Measurements from ENCODE around the gene ANK2.

Gene ANK2

GRCh38 chr4:113405874-113406722 lies 356.6 kb downstream of the ANK2 start:
- DNase-seq, result no peak

- DNase-seq, result no peak
Observed at GRCh38 chr4:113406723-113407016, 357.2 kb downstream of the ANK2 start.

DNA sequence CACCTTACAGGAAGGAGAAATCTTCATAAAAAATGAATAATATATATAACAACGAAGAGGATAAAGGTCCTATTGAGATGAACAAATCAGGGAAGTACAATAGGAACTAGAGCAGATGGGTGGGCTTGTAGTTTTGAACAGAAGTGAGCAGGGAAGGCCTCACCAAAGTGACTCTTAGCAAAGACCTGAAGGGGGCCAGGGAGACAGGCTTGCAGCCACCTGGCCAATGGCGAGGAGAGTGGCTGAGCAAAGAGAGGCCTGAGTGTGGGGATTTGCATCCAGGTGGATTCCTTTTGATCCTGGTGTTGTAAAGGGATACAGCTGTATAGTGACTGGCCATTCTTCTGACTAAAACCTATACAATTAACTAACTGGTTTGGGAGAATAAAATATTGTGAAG lies 358.0 kb downstream of the ANK2 start:
- DNase-seq, result no peak

GRCh38 chr4:113409181-113409580 lies 359.7 kb downstream of the ANK2 start:
- DNase-seq, result no peak

DNA sequence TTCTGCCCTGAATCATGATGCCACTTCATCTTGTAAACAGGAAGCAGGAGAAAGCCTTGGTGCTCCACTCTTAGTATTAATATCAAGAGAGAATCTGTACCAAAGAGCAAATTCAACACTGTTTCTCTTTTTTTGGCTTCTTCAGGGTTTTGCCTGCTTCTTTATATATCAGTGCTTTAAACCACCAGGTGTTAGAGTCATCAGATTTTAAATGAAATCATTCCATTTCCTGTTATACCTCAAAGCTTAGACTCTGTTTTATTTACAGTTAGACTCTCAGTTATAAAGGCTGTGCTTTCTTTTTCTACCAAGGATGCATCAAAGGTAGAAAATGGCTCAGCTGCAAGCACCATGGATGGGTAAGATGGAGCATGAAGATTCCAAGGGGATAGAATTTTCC lies 361.2 kb downstream of the ANK2 start:
- DNase-seq, result no peak

- no peak for DNase-seq
Observed at GRCh38 chr4:113411496-113411938, 362.1 kb downstream of the ANK2 start.

- DNase-seq, result no peak
Observed at GRCh38 chr4:113419631-113420030, 370.2 kb downstream of the ANK2 start.

DNA sequence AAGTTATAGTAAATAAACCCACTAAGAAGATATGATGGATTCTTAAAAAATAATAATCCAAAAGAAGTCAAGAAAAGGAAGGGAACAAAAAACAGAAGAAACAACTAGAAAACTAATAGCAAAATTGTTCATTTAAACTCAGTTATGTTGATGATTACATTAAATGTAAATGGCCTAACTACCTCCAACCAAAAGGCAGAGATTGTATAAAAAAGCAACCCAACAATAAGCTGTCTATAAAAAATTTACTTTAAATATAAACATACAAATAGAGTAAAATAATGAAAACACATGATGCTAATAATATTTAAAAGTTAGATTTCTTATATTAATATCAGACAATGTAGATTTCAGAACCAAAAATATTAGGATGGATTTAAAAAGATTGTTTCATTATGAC lies 371.5 kb downstream of the ANK2 start:
- no peak for DNase-seq

- DNase-seq, result no peak
Observed at GRCh38 chr4:113423631-113424030, 374.2 kb downstream of the ANK2 start.

DNA sequence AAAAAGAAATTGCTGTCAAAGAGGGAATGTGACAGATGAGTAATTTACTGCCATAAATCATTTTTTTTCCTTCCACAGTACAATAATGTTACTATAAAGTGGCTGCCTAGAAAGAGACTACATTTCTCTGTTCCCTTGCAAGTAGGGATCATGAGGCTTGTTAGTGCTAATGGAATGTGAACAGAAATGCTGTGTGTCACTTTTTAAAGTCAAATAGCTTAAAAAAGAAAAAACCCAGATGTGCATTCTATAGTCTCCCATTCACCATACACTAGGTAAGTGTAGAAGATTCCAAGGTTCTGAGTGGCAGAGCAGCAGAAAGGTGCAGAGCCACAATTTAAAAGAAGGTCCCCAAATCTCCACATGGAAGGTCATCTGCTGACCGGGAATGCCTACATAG lies 383.7 kb downstream of the ANK2 start:
- DNase-seq, result no peak

Data from midbrain (tissue), 1 donor.